ENCODE results near the gene FICD.
A peak's percentile ranks its signal among the peaks of the same experiment; 100 is the strongest.

The FICD gene

DNA sequence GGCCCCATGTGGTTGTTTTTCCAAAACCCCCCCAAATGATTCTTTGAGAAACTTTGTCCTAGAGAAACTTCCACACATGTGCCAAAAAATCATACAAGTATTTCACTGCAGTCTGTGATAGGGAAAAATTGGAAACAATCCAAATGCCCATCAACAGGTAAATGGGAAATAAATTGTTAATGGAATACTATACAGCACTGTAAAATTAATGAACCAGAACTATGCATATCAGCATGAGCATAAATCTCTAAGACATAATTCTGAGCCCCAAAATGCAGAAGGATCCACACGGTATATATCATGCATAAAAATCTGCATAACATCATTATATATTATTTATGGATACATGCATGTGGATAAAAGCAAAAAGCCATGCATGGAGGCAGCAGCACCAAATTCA lies 5.3 kb upstream of the FICD start:
- TF ChIP-seq ZFX (IDR thresholded peaks at IDR 0.05) = no peak
- TF ChIP-seq, protein P1, sequence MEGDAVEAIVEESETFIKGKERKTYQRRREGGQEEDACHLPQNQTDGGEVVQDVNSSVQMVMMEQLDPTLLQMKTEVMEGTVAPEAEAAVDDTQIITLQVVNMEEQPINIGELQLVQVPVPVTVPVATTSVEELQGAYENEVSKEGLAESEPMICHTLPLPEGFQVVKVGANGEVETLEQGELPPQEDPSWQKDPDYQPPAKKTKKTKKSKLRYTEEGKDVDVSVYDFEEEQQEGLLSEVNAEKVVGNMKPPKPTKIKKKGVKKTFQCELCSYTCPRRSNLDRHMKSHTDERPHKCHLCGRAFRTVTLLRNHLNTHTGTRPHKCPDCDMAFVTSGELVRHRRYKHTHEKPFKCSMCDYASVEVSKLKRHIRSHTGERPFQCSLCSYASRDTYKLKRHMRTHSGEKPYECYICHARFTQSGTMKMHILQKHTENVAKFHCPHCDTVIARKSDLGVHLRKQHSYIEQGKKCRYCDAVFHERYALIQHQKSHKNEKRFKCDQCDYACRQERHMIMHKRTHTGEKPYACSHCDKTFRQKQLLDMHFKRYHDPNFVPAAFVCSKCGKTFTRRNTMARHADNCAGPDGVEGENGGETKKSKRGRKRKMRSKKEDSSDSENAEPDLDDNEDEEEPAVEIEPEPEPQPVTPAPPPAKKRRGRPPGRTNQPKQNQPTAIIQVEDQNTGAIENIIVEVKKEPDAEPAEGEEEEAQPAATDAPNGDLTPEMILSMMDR (conservative IDR thresholded peaks at IDR 0.05) = no peak
- no peak overlapping the region for H3K27ac ChIP-seq

DNA sequence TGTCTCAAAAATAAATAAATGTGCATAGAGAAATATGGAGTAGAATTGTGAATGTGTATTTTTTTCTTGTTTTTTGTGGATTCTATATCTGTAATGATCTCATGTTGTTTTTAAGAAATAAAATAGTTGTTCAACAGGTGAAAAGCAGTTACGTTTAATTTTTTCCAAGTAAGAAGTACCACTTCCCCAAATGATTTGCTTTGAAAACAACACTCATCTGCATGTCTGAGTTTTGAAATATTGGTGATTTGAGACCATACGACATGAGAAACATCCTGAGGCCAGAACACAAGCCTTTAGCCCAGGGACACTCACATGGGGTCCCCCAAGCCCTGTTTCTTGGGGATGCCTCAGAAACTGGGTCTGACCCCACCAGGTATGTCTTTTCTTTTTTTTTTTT lies 4.2 kb upstream of the FICD start:
- TF ChIP-seq, protein P1 (conservative IDR thresholded peaks at IDR 0.05) = no peak
- no peak for TF ChIP-seq ZFX (IDR thresholded peaks at IDR 0.05)
- H3K27ac ChIP-seq = no peak overlapping the region

DNA sequence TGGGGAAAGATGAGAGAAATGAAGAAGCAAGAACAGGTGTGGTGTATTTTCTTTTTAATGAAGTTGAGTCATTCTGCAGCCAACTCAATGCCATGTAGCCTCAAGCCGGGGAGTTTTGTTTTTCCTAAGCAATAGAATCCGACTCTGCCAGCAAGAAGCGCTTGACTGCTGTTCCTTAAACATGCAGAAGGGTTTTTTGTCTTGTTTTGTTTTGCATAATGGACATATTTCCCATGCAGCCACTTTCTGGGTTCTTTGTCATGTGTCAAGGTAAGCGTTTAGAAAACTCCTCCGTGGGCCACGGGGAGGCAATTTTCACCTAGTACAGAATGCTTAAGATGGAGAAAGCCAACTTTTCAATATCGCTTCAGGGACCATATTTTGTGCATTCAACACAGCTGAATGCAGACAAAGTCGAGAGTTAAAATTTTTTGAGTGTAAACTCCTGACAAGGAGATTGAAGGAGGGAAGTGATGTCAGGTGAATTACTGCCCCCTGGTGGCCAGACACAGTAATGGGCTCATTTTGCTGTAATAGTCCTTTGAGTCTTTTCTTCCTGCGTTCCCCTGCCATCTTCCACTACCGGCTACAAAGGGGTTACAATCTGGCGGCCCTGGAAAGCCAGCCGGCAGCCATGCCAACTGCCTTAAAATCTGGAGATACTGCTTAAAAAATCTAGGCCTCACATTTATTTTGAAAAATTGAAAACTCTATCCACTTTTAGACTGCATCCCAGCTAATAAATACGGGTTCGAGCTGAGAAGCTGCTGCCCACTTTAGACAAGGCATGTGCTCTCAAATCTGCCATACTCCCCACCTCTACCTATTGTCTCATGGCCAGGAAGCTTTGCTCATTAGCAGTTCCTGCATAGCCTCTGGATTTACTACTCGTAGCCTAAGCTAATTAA lies 3.2 kb upstream of the FICD start:
- H3K27ac ChIP-seq = no peak overlapping the region

DNA sequence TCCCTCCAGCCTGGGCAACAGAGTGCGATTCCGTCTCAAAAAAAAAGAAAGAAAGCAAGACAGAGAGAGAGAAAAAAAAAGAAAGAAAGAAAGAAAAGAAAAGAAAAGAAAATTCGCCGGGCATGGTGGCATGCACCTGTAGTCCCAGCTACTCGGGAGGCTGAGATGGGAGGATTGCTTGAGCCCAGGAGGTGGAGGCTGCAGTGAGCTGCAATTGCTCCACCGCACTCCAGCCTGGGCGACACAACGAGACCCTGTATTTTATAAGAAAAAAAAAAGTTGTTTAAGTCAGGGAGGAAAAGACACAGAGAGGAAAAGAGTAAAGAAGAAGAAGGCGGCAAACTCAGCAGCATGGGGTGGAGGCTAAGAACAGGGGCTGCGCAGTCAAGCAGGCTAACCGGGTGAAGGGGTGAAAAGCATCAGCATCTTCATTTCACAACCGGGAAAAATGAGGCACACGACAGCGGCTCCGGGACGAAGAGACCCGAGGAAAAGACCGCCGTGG lies 557 bp upstream of the FICD start:
- H3K27ac ChIP-seq = peak overlapping the region; percentile 78; the same call in 1 of the 2 replicates
- TF ChIP-seq ZFX (IDR thresholded peaks at IDR 0.05) = no peak
- TF ChIP-seq, protein P1 (conservative IDR thresholded peaks at IDR 0.05) = no peak

More for the DNA sequence above, 3.2 kb upstream of the FICD start:
- TF ChIP-seq, protein P1 (conservative IDR thresholded peaks at IDR 0.05) = peak; percentile 86
- TF ChIP-seq ZFX (IDR thresholded peaks at IDR 0.05) = no peak

DNA sequence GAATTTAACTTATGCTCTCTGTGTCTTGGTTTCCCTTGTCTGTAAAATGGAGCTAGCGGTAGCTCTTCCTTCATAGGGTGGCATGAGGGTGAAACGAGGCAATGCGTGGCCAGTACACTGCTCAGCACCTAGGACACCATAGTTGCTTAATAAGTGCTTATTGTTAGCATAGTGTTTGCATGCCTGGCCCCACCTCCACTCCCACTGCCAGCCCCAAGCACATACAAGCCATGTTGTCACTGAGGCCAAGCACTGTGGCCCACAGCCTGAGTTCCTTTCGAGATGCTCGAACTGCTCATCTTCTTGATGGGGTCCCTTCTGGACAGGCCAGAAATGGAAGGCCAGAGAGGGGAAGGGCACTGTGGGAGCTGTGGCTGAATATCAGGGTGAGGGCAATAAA lies 839 bp downstream of the FICD start:
- peak overlapping the region; percentile 78 for H3K27ac ChIP-seq
- TF ChIP-seq ZFX (IDR thresholded peaks at IDR 0.05) = no peak
- TF ChIP-seq, protein P1 (conservative IDR thresholded peaks at IDR 0.05) = no peak

DNA sequence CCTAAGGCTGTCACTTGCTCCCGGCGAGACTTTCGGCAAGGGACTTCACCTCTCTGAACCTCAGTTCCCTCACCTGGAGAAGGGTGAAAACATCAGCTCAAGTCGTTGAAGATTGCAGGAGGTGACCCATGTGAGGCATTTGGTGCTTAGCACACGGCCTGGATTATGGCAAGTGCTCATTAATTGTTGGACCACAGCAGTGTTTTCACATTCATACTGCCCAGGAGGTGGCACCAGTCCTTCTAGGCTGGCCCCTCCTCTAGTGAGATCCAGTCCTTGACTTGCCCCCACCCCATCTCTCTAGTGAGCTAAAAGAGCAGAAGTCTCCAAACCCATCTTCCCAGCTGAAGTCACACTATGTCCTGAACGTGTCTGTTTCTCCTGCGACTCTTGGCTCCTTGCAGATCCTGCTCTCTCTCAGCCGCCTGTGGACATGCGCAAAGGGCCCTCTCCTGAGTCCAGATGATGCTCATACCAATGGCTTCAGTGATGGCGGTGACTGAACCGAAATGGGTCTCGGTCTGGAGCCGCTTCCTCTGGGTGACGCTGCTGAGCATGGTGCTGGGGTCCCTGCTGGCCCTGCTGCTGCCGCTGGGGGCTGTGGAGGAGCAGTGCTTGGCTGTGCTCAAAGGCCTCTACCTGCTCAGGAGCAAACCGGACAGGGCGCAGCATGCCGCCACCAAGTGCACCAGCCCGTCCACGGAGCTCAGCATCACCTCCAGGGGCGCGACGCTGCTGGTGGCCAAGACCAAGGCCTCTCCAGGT lies 1.6 kb downstream of the FICD start:
- H3K27ac ChIP-seq = peak overlapping the region; percentile 78; the same call in 1 of the 2 replicates
- TF ChIP-seq, protein P1 (conservative IDR thresholded peaks at IDR 0.05) = no peak; the same call in 1 of the 2 replicates
- TF ChIP-seq ZFX (IDR thresholded peaks at IDR 0.05) = no peak

All from C4-2B (cell line).